Peyer's patch (tissue), 4 donors: ENCODE data around the gene KIAA0408.
A peak's percentile ranks its signal among the peaks of the same experiment; 100 is the strongest.

Experiments used
- CTCF ChIP-seq, 6 experiments: fragments of 450-650 bp in 4 of 6; fragments of 200-600 bp in 2 of 6; sonication (generic) in 1 of 6; IDR thresholded peaks; one replicate each; pipeline ENCODE4 v1.5.1; 2017 to 2019; ENCODE audit warnings: antibody characterized with exemption in 6 of 6, mild to moderate bottlenecking in 3 of 6, moderate library complexity in 1 of 6
- POLR2A ChIP-seq, 2 donors: fragments of 450-650 bp; IDR thresholded peaks; one replicate each; pipeline ENCODE4 v1.5.1; 2017; ENCODE audit warnings: antibody characterized with exemption in 2 of 2, mild to moderate bottlenecking in 2 of 2, moderate library complexity in 2 of 2

GRCh38 chr6:127464881-127465459, 5.8 kb upstream of the KIAA0408 start:
- TF ChIP-seq POLR2A (IDR thresholded peaks at IDR 0.05) (no peak), CTCF (IDR thresholded peaks at IDR 0.05) (peak in 5 of 6 experiments; percentile 22 to 81 (median 74))
